CD4-positive, CD25-positive, alpha-beta regulatory T cell (primary cell): ENCODE results near the gene HPSE2. TPM values are rescaled to one million over a fixed set of nuclear protein-coding genes. Genes with fewer than 3 reads are reported as not detected.

Experiments
- ATAC-seq, 2 donors: fragments of 150-1000 bp; cut with Tn5 transposase; one replicate each; pipeline ENCODE4 v1.10.0; 2021; ENCODE audit warnings: low read depth in 2 of 2, moderate number of reproducible peaks in 2 of 2, moderate library complexity in 1 of 2
- DNase-seq, 3 donors: peaks; one replicate each; pipeline versions ENCODE4 v3.0.0 to v3.0.0-alpha.2; 2012 to 2022; ENCODE audit warnings: mixed read lengths in 1 of 3
- H3K27ac ChIP-seq: one replicate; pipeline ENCODE4 v1.7.0; 2013; ENCODE audit warnings: mild to moderate bottlenecking, low read length; ENCODE audit not compliant: insufficient read depth, poor library complexity, severe bottlenecking
- H3K27me3 ChIP-seq: one replicate; pipeline ENCODE4 v1.7.0; 2013; ENCODE audit warnings: low read length; ENCODE audit not compliant: control insufficient read depth, insufficient read depth
- H3K36me3 ChIP-seq: one replicate; pipeline ENCODE4 v1.7.0; 2013; ENCODE audit warnings: mild to moderate bottlenecking, low read length, moderate library complexity; ENCODE audit not compliant: control insufficient read depth, insufficient read depth
- H3K4me1 ChIP-seq: 2 replicates; pipeline ENCODE4 v1.7.0; 2013; ENCODE audit warnings: mild to moderate bottlenecking, low read length; ENCODE audit not compliant: insufficient read depth, control insufficient read depth, poor library complexity, severe bottlenecking
- H3K4me3 ChIP-seq: one replicate; pipeline ENCODE4 v1.7.0; 2013; ENCODE audit warnings: low read depth, mild to moderate bottlenecking, low read length, moderate library complexity
- H3K9me3 ChIP-seq, 2 experiments: 1 replicate in 1 of 2; 2 replicates in 1 of 2; pipeline ENCODE4 v1.7.0; 2013; ENCODE audit warnings: low read length in 2 of 2, mild to moderate bottlenecking in 1 of 2, moderate library complexity in 1 of 2; ENCODE audit not compliant: control insufficient read depth in 2 of 2
- H3K27ac Mint-ChIP-seq, 3 donors: one replicate each; pipeline ENCODE4 v1.8.0; 2020 to 2022; ENCODE audit warnings: mild to moderate bottlenecking in 3 of 3, mixed read lengths in 3 of 3, moderate library complexity in 2 of 3
- H3K27me3 Mint-ChIP-seq: one replicate; pipeline ENCODE4 v1.8.0; 2022; ENCODE audit warnings: mild to moderate bottlenecking, mixed read lengths
- H3K36me3 Mint-ChIP-seq: one replicate; pipeline ENCODE4 v1.8.0; 2020; ENCODE audit warnings: mixed read lengths
- H3K4me1 Mint-ChIP-seq, 4 donors: one replicate each; pipeline ENCODE4 v1.8.0; 2020 to 2022; ENCODE audit warnings: mixed read lengths in 4 of 4, mild to moderate bottlenecking in 1 of 4
- H3K4me3 Mint-ChIP-seq, 4 donors: one replicate each; pipeline ENCODE4 v1.8.0; 2020 to 2022; ENCODE audit warnings: mild to moderate bottlenecking in 4 of 4, mixed read lengths in 4 of 4, moderate library complexity in 3 of 4
- H3K9me3 Mint-ChIP-seq, 7 donors: one replicate each; pipeline ENCODE4 v1.8.0; 2020 to 2022; ENCODE audit warnings: mixed read lengths in 7 of 7, mild to moderate bottlenecking in 3 of 7, moderate library complexity in 2 of 7
- polyA plus RNA-seq, 4 donors: library from polyadenylated mRNA; unstranded; fragments of 300-500 nt; fragmentation: Illumina TruSeq; gene quantifications; one replicate each; pipeline ENCODE4 v1.2.3, GENCODE V29; 2021
- total RNA-seq: library from RNA; stranded (reverse); gene quantifications from one replicate; pipeline ENCODE4 v1.2.3, GENCODE V29; 2022

The HPSE2 gene
- total and polyA plus RNA-seq, 5 donors from 2014 or later: 0.07 to 0.31 TPM; not detected in 3

GRCh38 chr10:98414932-98415730 is 820.5 kb downstream of the HPSE2 start, which contains the start of gene PYROXD2:
TSS of gene PYROXD2 (minus strand) at chr10:98415182. CDS start at chr10:98415135, 47 bp downstream.
- peak within 1 kb of the TSS; percentile 70 for H3K4me3 ChIP-seq

GRCh38 chr10:98414578-98414931 is 821.1 kb downstream of the HPSE2 start:
- peaks cover 20% of the 10 kb centered on the region for H3K36me3 ChIP-seq

More at GRCh38 chr10:98414932-98415730, 820.5 kb downstream of the HPSE2 start, which contains the start of gene PYROXD2:
- Histone ChIP-seq H3K27me3 (no peaks in the 10 kb centered on the region), H3K4me1 (peaks cover 14% of the 10 kb centered on the region), H3K36me3 (peaks cover 26% of the 10 kb centered on the region), H3K9me3 (no peaks in the 10 kb centered on the region), H3K27ac (peak within 1 kb of the TSS; percentile 51)
- no peaks in the 10 kb centered on the region for H3K9me3 Mint-ChIP-seq
- H3K27me3 Mint-ChIP-seq: no peaks in the 10 kb centered on the region
- peaks cover 0 to 29% (median 15%) of the 10 kb centered on the region in 4 donors for H3K4me1 Mint-ChIP-seq
- ATAC-seq: peak; percentile 82 to 86
- H3K4me3 Mint-ChIP-seq: peak within 1 kb of the TSS; percentile 86 to 96 (median 93)
- H3K27ac Mint-ChIP-seq: peak within 1 kb of the TSS; percentile 89 to 99 (median 98)
- H3K36me3 Mint-ChIP-seq: peaks cover 16% of the 10 kb centered on the region
- DNase-seq: peak; percentile 21 to 78 (median 61)

GRCh38 chr10:98411768-98412167 is 823.9 kb downstream of the HPSE2 start:
- H3K4me3 Mint-ChIP-seq: peak overlapping the region in 1 of 4 donors; percentile 16
- DNase-seq (no peak), ATAC-seq (no peak)
- peaks cover 6% of the 10 kb centered on the region for H3K36me3 Mint-ChIP-seq
- H3K9me3 Mint-ChIP-seq: no peaks in the 10 kb centered on the region
- H3K27me3 ChIP-seq: no peaks in the 10 kb centered on the region
- no peak overlapping the region for H3K27ac ChIP-seq
- H3K27ac Mint-ChIP-seq: peak overlapping the region in 2 of 3 donors; percentile 49 to 65
- peaks cover 14% of the 10 kb centered on the region for H3K4me1 ChIP-seq
- peaks cover 0 to 29% (median 17%) of the 10 kb centered on the region in 4 donors for H3K4me1 Mint-ChIP-seq
- no peaks in the 10 kb centered on the region for H3K27me3 Mint-ChIP-seq
- H3K36me3 ChIP-seq: no peaks in the 10 kb centered on the region
- no peak overlapping the region for H3K4me3 ChIP-seq
- H3K9me3 ChIP-seq: no peaks in the 10 kb centered on the region

More at GRCh38 chr10:98414578-98414931, 821.1 kb downstream of the HPSE2 start:
- peak overlapping the region; percentile 70 for H3K4me3 ChIP-seq
- DNase-seq (no peak), ATAC-seq (no peak)
- peak overlapping the region; percentile 51 for H3K27ac ChIP-seq
- Mint-ChIP-seq H3K4me1 (peaks cover 0 to 29% (median 15%) of the 10 kb centered on the region in 4 donors), H3K27me3 (no peaks in the 10 kb centered on the region), H3K27ac (peak overlapping the region; percentile 89 to 99 (median 98)), H3K4me3 (peak overlapping the region; percentile 86 to 96 (median 93)), H3K9me3 (no peaks in the 10 kb centered on the region), H3K36me3 (peaks cover 11% of the 10 kb centered on the region)
- no peaks in the 10 kb centered on the region for H3K9me3 ChIP-seq
- peaks cover 14% of the 10 kb centered on the region for H3K4me1 ChIP-seq
- H3K27me3 ChIP-seq: no peaks in the 10 kb centered on the region

- Mint-ChIP-seq H3K36me3 (peaks cover 5% of the 10 kb centered on the region), H3K4me1 (peaks cover 0 to 29% (median 17%) of the 10 kb centered on the region in 4 donors), H3K27me3 (no peaks in the 10 kb centered on the region), H3K4me3 (no peak overlapping the region), H3K27ac (peak overlapping the region in 1 of 3 donors; percentile 20), H3K9me3 (no peaks in the 10 kb centered on the region)
- Histone ChIP-seq H3K27me3 (no peaks in the 10 kb centered on the region), H3K36me3 (no peaks in the 10 kb centered on the region), H3K4me1 (peaks cover 14% of the 10 kb centered on the region), H3K9me3 (no peaks in the 10 kb centered on the region), H3K27ac (no peak overlapping the region), H3K4me3 (no peak overlapping the region)
- DNase-seq: no peak
- no peak for ATAC-seq
Measured at GRCh38 chr10:98411166-98411565, 824.5 kb downstream of the HPSE2 start.

- DNase-seq (no peak), ATAC-seq (no peak)
- H3K27me3 ChIP-seq: no peaks in the 10 kb centered on the region
- no peak overlapping the region for H3K4me3 ChIP-seq
- Mint-ChIP-seq H3K27me3 (no peaks in the 10 kb centered on the region), H3K36me3 (peaks cover 5% of the 10 kb centered on the region), H3K9me3 (no peaks in the 10 kb centered on the region), H3K4me3 (no peak overlapping the region), H3K4me1 (peaks cover 0 to 27% (median 17%) of the 10 kb centered on the region in 4 donors), H3K27ac (no peak overlapping the region)
- no peaks in the 10 kb centered on the region for H3K9me3 ChIP-seq
- H3K27ac ChIP-seq: no peak overlapping the region
- H3K4me1 ChIP-seq: peaks cover 14% of the 10 kb centered on the region
- no peaks in the 10 kb centered on the region for H3K36me3 ChIP-seq
Measured at GRCh38 chr10:98410759-98411158, 824.9 kb downstream of the HPSE2 start.

GRCh38 chr10:98410135-98410743 is 825.4 kb downstream of the HPSE2 start:
- no peak overlapping the region for H3K4me3 Mint-ChIP-seq
- Histone ChIP-seq H3K27ac (no peak overlapping the region), H3K4me1 (peaks cover 12% of the 10 kb centered on the region), H3K4me3 (no peak overlapping the region), H3K27me3 (no peaks in the 10 kb centered on the region), H3K36me3 (no peaks in the 10 kb centered on the region), H3K9me3 (no peaks in the 10 kb centered on the region)
- no peaks in the 10 kb centered on the region for H3K9me3 Mint-ChIP-seq
- peaks cover 0 to 24% (median 17%) of the 10 kb centered on the region in 4 donors for H3K4me1 Mint-ChIP-seq
- H3K27ac Mint-ChIP-seq: no peak overlapping the region
- no peaks in the 10 kb centered on the region for H3K27me3 Mint-ChIP-seq
- no peak for ATAC-seq
- DNase-seq: no peak
- H3K36me3 Mint-ChIP-seq: peaks cover 5% of the 10 kb centered on the region

- Histone ChIP-seq H3K27ac (no peak overlapping the region), H3K4me1 (no peaks in the 10 kb centered on the region), H3K4me3 (no peak overlapping the region), H3K36me3 (no peaks in the 10 kb centered on the region), H3K9me3 (no peaks in the 10 kb centered on the region), H3K27me3 (no peaks in the 10 kb centered on the region)
- H3K27me3 Mint-ChIP-seq: no peaks in the 10 kb centered on the region
- no peaks in the 10 kb centered on the region for H3K9me3 Mint-ChIP-seq
- H3K27ac Mint-ChIP-seq: no peak overlapping the region
- H3K36me3 Mint-ChIP-seq: peaks cover 5% of the 10 kb centered on the region
- peaks cover 6 to 15% (median 11%) of the 10 kb centered on the region in 4 donors for H3K4me1 Mint-ChIP-seq
- H3K4me3 Mint-ChIP-seq: no peak overlapping the region
- no peak for DNase-seq
- no peak for ATAC-seq
Measured at GRCh38 chr10:98408799-98409198, 826.9 kb downstream of the HPSE2 start.
